Measurements from ENCODE around the gene SLC43A2.

DNA sequence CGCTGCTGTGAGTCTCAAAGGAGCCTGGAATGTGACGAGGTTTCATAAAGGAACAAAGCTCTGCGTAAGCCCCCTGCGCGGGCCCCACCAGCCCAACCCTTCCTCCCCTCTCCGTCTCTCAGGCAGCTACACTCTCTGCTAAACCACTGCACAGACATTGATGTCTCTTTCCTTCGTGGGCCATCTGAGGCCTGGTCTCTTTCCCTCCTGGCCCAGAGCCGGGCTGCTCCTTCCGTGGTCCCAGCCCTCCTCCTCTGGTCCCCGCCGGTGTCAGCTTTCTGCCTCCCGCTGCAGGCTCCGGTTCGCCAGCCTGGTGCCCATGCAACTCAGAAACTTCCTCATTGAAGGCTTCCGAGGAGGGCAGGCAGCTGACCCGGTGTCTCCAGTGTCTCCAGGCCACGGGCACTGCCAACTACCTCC is 9.5 kb upstream of the SLC43A2 start:
- TF ChIP-seq POLR2AphosphoS5 (IDR thresholded peaks at IDR 0.05; ENCODE audit: low read depth, low read length) (no peak), POU2F2 (IDR thresholded peaks at IDR 0.05; ENCODE audit: low read depth, low read length) (no peak), PAX5 (IDR thresholded peaks at IDR 0.05; ENCODE audit: insufficient read depth, low read length, severe bottlenecking) (no peak), POLR2A (IDR thresholded peaks at IDR 0.05; ENCODE audit: low read depth, low read length) (no peak)
